HepG2 (cell line): ENCODE measurements around the gene FRAS1. TPM values are rescaled to one million over a fixed set of nuclear protein-coding genes. Genes with fewer than 3 reads are reported as not detected.

Source experiments
- ATAC-seq: fragments of 200-7000 bp; cut with Tn5 transposase; 3 replicates; pipeline ENCODE4 v1.9.1; 2020; ENCODE audit warnings: mild to moderate bottlenecking, moderate library complexity
- BruUV-seq: library from RNA; stranded (reverse); fragments of 400-500 nt; replicated peaks from 2 replicates; lab custom pipeline; 2021; lab: Mats Ljungman, UMichigan
- CTCF ChIA-PET: fragments of 300-600 bp; formaldehyde crosslinking; extraction: SDS; loops from one replicate; lab custom pipeline; 2021; ENCODE audit warnings: low total read pairs, inconsistent platforms, low intra/inter-chr PET ratio; lab: Yijun Ruan, JAX
- POLR2A ChIA-PET: fragments of 350-600 bp; sonication (Branson Sonifier 250); formaldehyde crosslinking; loops from one replicate; lab custom pipeline; 2020; ENCODE audit warnings: antibody characterized with exemption, inconsistent platforms; lab: Yijun Ruan, JAX
- DNase-seq: peaks from one replicate; pipeline ENCODE4 v3.0.0-alpha.2; 2015; ENCODE audit warnings: low spot score
- FAIRE-seq: peaks from 3 replicates; lab custom pipeline; 2011; peaks lifted over from hg19 to GRCh38; lab: Jason Lieb, UNC
- H2AFZ ChIP-seq: one replicate; pipeline ENCODE4 v1.6.1; 2011; ENCODE audit warnings: low read length, inconsistent platforms
- H3K27ac ChIP-seq: fragments of 300-600 bp; 3 replicates; pipeline ENCODE4 v1.8.0; 2011; ENCODE audit warnings: mixed run types, mild to moderate bottlenecking, mixed read lengths, low read length, inconsistent platforms; ENCODE audit not compliant: insufficient read depth; ENCODE audit errors: extremely low read length
- H3K27me3 ChIP-seq, 2 experiments: fragments of 200-600 bp in 1 of 2; 2 replicates in 1 of 2; 3 replicates in 1 of 2; pipeline versions ENCODE4 v1.6.0 to v1.8.0; 2011; ENCODE audit warnings: low read length in 2 of 2, mild to moderate bottlenecking in 2 of 2, moderate library complexity in 2 of 2, inconsistent platforms in 1 of 2; ENCODE audit not compliant: insufficient read depth in 2 of 2, control insufficient read depth in 1 of 2
- H3K36me3 ChIP-seq, 2 experiments: fragments of 200-600 bp in 1 of 2; replicated peaks in 1 of 2; 2 replicates in 1 of 2; 3 replicates in 1 of 2; pipeline versions ENCODE4 v1.5.1 to v1.8.0; 2011; ENCODE audit warnings: low read length in 2 of 2, inconsistent platforms in 1 of 2; ENCODE audit not compliant: insufficient read depth in 2 of 2, control insufficient read depth in 1 of 2
- H3K4me1 ChIP-seq: 2 replicates; pipeline ENCODE4 v1.5.1; 2012; ENCODE audit warnings: low read length, inconsistent platforms; ENCODE audit not compliant: insufficient read depth
- H3K4me2 ChIP-seq: 2 replicates; pipeline ENCODE4 v1.6.0; 2011; ENCODE audit warnings: low read depth, low read length, inconsistent platforms
- H3K4me3 ChIP-seq, 3 experiments: fragments of 200-600 bp in 1 of 3; sonication (generic), shearing (Covaris generic) in 1 of 3; replicated peaks in 1 of 3; 2 replicates each; pipeline ENCODE4 v1.5.1; 2011 to 2016; ENCODE audit warnings: low read length in 3 of 3, inconsistent platforms in 2 of 3, low read depth in 2 of 3, mild to moderate bottlenecking in 2 of 3, control low read depth in 1 of 3, mixed read lengths in 1 of 3; ENCODE audit not compliant: insufficient read depth in 1 of 3
- H3K79me2 ChIP-seq: one replicate; pipeline ENCODE4 v1.6.1; 2011; ENCODE audit warnings: low read length, inconsistent platforms; ENCODE audit not compliant: insufficient read depth
- H3K9ac ChIP-seq: 2 replicates; pipeline ENCODE4 v1.6.0; 2011; ENCODE audit warnings: mild to moderate bottlenecking, low read depth, low read length, inconsistent platforms; ENCODE audit not compliant: insufficient read depth
- H3K9me3 ChIP-seq: 2 replicates; pipeline ENCODE4 v1.5.1; 2012; ENCODE audit warnings: mild to moderate bottlenecking, low read length
- H4K20me1 ChIP-seq: 2 replicates; pipeline ENCODE4 v1.6.0; 2011; ENCODE audit warnings: inconsistent platforms, mild to moderate bottlenecking, low read length, moderate library complexity; ENCODE audit not compliant: insufficient read depth
- AGO1 ChIP-seq: fragments of 200-400 bp; formaldehyde crosslinking; IDR thresholded peaks from 2 replicates; pipeline ENCODE4 v1.6.1; 2017; ENCODE audit warnings: mild to moderate bottlenecking, low read depth, low read length, moderate library complexity; ENCODE audit not compliant: poor library complexity, severe bottlenecking
- IRX3 ChIP-seq: sonication (generic); formaldehyde crosslinking; IDR thresholded peaks from 2 replicates; pipeline ENCODE4 v1.8.1; 2023; ENCODE audit warnings: mild to moderate bottlenecking, low read depth, missing genetic modification reagents, borderline replicate concordance
- MLLT10 ChIP-seq: sonication (generic); formaldehyde crosslinking; IDR thresholded peaks from 2 replicates; pipeline ENCODE4 v1.4.0; 2020; ENCODE audit warnings: missing genetic modification reagents
- ZNF44 ChIP-seq: sonication (generic); formaldehyde crosslinking; IDR thresholded peaks from 2 replicates; pipeline ENCODE4 v1.5.1; 2020; ENCODE audit warnings: mild to moderate bottlenecking, missing genetic modification reagents
- WGBS: methylation state at CpG from one replicate; pipeline ENCODE4 v1.1.6; 2017; ENCODE audit warnings: low lambda C conversion rate; 5-methylcytosine and 5-hydroxymethylcytosine counted together
- in situ Hi-C: cut with HindIII; loops from 2 replicates; pipeline ENCODE4 v1.10.0; 2017; ENCODE audit warnings: low pct_unique_long_range_greater_than_20kb; ENCODE audit not compliant: extremely low pct_ligation_motif_present
- intact Hi-C: fragments of 100-400 bp; cut with micrococcal nuclease; formaldehyde crosslinking; loops from one replicate; pipeline ENCODE4 v1.10.0; 2022; ENCODE audit not compliant: unreplicated experiment
- polyA plus RNA-seq, 8 experiments: library from polyadenylated mRNA; depleted of rRNA in 3 of 8; stranded (reverse) in 7 of 8; unstranded in 1 of 8; fragments of >200 nt; fragmentation: Illumina TruSeq in 4 of 8; extraction: Trizol in 4 of 8; gene quantifications; 2 replicates each; pipeline versions ENCODE4 v1.2.1 to v1.2.3, GENCODE V29; 2011 to 2016; ENCODE audit warnings: low read depth in 4 of 8, missing spikeins in 1 of 8, mixed read lengths in 1 of 8; ENCODE audit not compliant: insufficient read depth in 1 of 8
- total RNA-seq, 5 experiments: library from RNA; depleted of rRNA; stranded (reverse); fragments of >200 nt; fragmentation: Illumina TruSeq; extraction: Trizol; gene quantifications; 2 replicates each; pipeline ENCODE4 v1.2.3, GENCODE V29; 2016; ENCODE audit warnings: low read depth in 1 of 5
- TF ChIP-seq, protein P1 (sequence below): sonication (generic); formaldehyde crosslinking; IDR thresholded peaks from 2 replicates; pipeline ENCODE4 v1.5.1; 2020; ENCODE audit warnings: missing genetic modification reagents, mild to moderate bottlenecking, borderline replicate concordance
- TF ChIP-seq, protein P2 (sequence below): sonication (generic); formaldehyde crosslinking; conservative IDR thresholded peaks from 2 replicates; pipeline ENCODE4 v1.4.0; 2020; ENCODE audit warnings: missing genetic modification reagents
- TF ChIP-seq, protein P3 (sequence below): sonication (generic); formaldehyde crosslinking; IDR thresholded peaks from 2 replicates; pipeline ENCODE4 v1.4.0; 2020; ENCODE audit warnings: mild to moderate bottlenecking, missing genetic modification reagents

Gene FRAS1
- total and polyA plus RNA-seq, 2 of the 13 experiments (the other 11 are each of a cell fraction or from before 2014, with no cell fraction given): 22.5 to 31.6 TPM

DNA sequence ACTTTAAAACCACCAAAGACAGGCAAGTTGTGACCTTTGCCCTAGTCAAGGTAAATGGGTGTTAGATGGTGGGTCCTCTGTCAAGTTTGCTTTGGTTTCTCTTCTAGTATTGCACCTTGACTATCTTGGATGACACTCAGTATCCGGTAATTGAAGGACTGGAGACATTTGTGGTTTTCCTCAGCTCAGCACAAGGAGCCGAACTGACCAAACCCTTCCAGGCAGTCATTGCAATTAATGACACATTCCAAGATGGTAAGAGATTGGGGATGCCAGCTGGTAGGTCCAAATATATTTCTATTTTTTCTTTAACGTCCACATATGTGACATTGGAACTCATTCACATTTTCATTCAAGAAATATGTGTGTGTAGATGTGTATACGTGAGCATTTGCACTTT, 425.2 kb downstream of the FRAS1 start (continued):
- TF ChIP-seq, protein P1, sequence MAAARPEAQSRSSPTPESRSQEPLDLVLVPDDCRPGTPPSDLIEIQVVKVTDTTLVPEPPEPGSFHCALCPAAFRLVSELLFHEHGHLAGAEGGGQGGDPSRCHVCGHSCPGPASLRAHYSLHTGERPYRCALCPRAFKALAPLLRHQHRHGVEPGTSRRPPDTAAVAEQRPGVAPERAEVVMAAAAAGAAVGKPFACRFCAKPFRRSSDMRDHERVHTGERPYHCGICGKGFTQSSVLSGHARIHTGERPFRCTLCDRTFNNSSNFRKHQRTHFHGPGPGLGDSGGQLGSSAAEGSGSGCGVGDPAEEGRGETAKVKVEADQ (CRISPR knock-in tag): no peak
- no peak for TF ChIP-seq IRX3 (CRISPR knock-in tag)
- TF ChIP-seq, protein P2, sequence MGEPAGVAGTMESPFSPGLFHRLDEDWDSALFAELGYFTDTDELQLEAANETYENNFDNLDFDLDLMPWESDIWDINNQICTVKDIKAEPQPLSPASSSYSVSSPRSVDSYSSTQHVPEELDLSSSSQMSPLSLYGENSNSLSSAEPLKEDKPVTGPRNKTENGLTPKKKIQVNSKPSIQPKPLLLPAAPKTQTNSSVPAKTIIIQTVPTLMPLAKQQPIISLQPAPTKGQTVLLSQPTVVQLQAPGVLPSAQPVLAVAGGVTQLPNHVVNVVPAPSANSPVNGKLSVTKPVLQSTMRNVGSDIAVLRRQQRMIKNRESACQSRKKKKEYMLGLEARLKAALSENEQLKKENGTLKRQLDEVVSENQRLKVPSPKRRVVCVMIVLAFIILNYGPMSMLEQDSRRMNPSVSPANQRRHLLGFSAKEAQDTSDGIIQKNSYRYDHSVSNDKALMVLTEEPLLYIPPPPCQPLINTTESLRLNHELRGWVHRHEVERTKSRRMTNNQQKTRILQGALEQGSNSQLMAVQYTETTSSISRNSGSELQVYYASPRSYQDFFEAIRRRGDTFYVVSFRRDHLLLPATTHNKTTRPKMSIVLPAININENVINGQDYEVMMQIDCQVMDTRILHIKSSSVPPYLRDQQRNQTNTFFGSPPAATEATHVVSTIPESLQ: no peak
- no peak for TF ChIP-seq ZNF44 (CRISPR knock-in tag)
- no peak for TF ChIP-seq AGO1

DNA sequence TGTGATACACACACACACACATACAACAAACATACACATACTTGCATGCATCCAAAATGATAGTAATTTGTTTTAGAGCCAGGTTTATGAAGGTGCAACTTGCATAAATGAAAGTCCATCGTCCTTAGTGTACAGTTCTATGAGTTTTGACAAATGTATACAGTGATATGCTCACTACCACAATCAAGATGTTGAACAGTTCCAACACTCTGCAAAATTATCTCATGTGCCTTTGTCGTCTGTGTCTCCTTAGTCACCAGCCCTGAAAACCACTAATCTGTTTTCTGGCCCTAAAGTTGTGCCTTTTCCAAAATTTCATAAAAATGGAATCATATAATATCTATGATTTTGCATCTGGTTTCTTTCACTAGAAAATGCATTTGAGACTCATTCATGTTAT, 426.7 kb downstream of the FRAS1 start:
- POLR2A ChIA-PET: no interaction called here
- no peak overlapping the region for H2AFZ ChIP-seq
- no peaks in the 10 kb centered on the region for H3K27me3 ChIP-seq
- no TSS peak for BruUV-seq
- WGBS: 98% methylated on average over 2 of the region's 2 CpGs
- no peak for DNase-seq
- in situ Hi-C loops (no loop called here), intact Hi-C loops (no loop called here)
- H3K9ac ChIP-seq: no peak overlapping the region
- peaks cover 18 to 58% of the 10 kb centered on the region in 2 experiments for H3K36me3 ChIP-seq
- no peak overlapping the region for H3K27ac ChIP-seq
- no peak overlapping the region for H3K4me2 ChIP-seq
- H3K4me3 ChIP-seq: no peak overlapping the region
- FAIRE-seq: no peak
- no peak for ATAC-seq
- CTCF ChIA-PET: no interaction called here
- no peak for TF ChIP-seq MLLT10 (CRISPR knock-in tag)
- TF ChIP-seq, protein P3, sequence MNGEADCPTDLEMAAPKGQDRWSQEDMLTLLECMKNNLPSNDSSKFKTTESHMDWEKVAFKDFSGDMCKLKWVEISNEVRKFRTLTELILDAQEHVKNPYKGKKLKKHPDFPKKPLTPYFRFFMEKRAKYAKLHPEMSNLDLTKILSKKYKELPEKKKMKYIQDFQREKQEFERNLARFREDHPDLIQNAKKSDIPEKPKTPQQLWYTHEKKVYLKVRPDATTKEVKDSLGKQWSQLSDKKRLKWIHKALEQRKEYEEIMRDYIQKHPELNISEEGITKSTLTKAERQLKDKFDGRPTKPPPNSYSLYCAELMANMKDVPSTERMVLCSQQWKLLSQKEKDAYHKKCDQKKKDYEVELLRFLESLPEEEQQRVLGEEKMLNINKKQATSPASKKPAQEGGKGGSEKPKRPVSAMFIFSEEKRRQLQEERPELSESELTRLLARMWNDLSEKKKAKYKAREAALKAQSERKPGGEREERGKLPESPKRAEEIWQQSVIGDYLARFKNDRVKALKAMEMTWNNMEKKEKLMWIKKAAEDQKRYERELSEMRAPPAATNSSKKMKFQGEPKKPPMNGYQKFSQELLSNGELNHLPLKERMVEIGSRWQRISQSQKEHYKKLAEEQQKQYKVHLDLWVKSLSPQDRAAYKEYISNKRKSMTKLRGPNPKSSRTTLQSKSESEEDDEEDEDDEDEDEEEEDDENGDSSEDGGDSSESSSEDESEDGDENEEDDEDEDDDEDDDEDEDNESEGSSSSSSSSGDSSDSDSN (CRISPR knock-in tag): no peak
- H3K9me3 ChIP-seq: no peaks in the 10 kb centered on the region
- no peaks in the 10 kb centered on the region for H4K20me1 ChIP-seq
- H3K4me1 ChIP-seq: no peaks in the 10 kb centered on the region
- H3K79me2 ChIP-seq: no peaks in the 10 kb centered on the region
